ENCODE results near the gene EXOC3L4. TPM values are rescaled to one million over a fixed set of nuclear protein-coding genes. Genes with fewer than 3 reads are reported as not detected.

Gene EXOC3L4
- total RNA-seq, 1 experiment from 2014 or later, result 6.3 TPM

GRCh38 chr14:103133210-103134140 lies 39.0 kb downstream of the EXOC3L4 start:
- Mint-ChIP-seq H3K4me1 (ENCODE audit: low read depth, unreplicated experiment) (peaks cover 6% of the 10 kb centered on the region), H3K27ac (ENCODE audit: unreplicated experiment) (no peak overlapping the region), H3K36me3 (ENCODE audit: insufficient read depth, unreplicated experiment) (no peaks in the 10 kb centered on the region), H3K9me3 (ENCODE audit: unreplicated experiment) (no peaks in the 10 kb centered on the region), H3K4me3 (ENCODE audit: unreplicated experiment) (no peak overlapping the region), H3K27me3 (ENCODE audit: insufficient read depth, unreplicated experiment) (no peaks in the 10 kb centered on the region)
- no peaks in the 10 kb centered on the region for H3K27me3 ChIP-seq (replicated peaks; ENCODE audit: control insufficient read depth, insufficient read depth, low read length)
- H3K36me3 ChIP-seq (ENCODE audit: control insufficient read depth, insufficient read depth, low read length), result no peaks in the 10 kb centered on the region
- TF ChIP-seq CTCF (IDR thresholded peaks at IDR 0.05; ENCODE audit: insufficient read depth in 1 of 2, low read depth in 1 of 2, low read length in 1 of 2, severe bottlenecking in 1 of 2, unreplicated experiment in 1 of 2), result no peak
- H3K4me3 ChIP-seq (ENCODE audit: low read depth, low read length), result no peak overlapping the region
- ChIA-PET POLR2A (no interaction called here), CTCF (no interaction called here)
- intact Hi-C loops (cut with micrococcal nuclease; ENCODE audit: unreplicated experiment), result no loop called here
- H3K9me3 ChIP-seq, result no peaks in the 10 kb centered on the region
- peaks cover 5% of the 10 kb centered on the region; the same call in 1 of the 2 replicates for H3K4me1 ChIP-seq
- no TSS peak for BruUV-seq (replicated peaks)
- no peak for DNase-seq

DNA sequence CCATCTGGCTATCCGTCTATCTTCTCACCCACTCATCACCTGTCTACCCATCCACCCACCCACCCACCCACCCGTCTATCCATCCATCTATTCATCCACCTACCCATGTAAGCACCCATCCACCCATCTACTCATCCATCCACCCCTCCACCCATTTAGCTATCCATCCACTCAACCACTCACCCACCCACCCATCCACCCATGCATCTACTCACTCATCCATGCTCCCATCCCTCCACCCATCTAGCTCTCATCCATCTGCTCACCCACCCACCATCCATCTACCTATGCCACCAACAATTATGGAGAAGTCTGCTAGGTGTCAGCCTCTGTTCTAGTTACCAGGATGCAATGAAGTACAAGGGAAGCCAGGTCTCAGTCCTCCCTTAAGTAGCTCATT lies 39.9 kb downstream of the EXOC3L4 start:
- POLR2A ChIA-PET, result no interaction called here
- Mint-ChIP-seq H3K9me3 (ENCODE audit: unreplicated experiment) (no peaks in the 10 kb centered on the region), H3K36me3 (ENCODE audit: insufficient read depth, unreplicated experiment) (no peaks in the 10 kb centered on the region), H3K4me3 (ENCODE audit: unreplicated experiment) (no peak overlapping the region), H3K27ac (ENCODE audit: unreplicated experiment) (no peak overlapping the region), H3K4me1 (ENCODE audit: low read depth, unreplicated experiment) (peaks cover 6% of the 10 kb centered on the region), H3K27me3 (ENCODE audit: insufficient read depth, unreplicated experiment) (no peaks in the 10 kb centered on the region)
- Histone ChIP-seq H3K27me3 (replicated peaks; ENCODE audit: control insufficient read depth, insufficient read depth, low read length) (no peaks in the 10 kb centered on the region), H3K4me1 (peaks cover 5% of the 10 kb centered on the region; the same call in 1 of the 2 replicates), H3K36me3 (ENCODE audit: control insufficient read depth, insufficient read depth, low read length) (no peaks in the 10 kb centered on the region), H3K4me3 (ENCODE audit: low read depth, low read length) (no peak overlapping the region), H3K9me3 (no peaks in the 10 kb centered on the region)
- DNase-seq, result no peak
- no TSS peak for BruUV-seq (replicated peaks)
- CTCF ChIA-PET, result no interaction called here
- intact Hi-C loops (cut with micrococcal nuclease; ENCODE audit: unreplicated experiment), result no loop called here
- TF ChIP-seq CTCF (IDR thresholded peaks at IDR 0.05; ENCODE audit: insufficient read depth in 1 of 2, low read depth in 1 of 2, low read length in 1 of 2, severe bottlenecking in 1 of 2, unreplicated experiment in 1 of 2), result no peak

DNA sequence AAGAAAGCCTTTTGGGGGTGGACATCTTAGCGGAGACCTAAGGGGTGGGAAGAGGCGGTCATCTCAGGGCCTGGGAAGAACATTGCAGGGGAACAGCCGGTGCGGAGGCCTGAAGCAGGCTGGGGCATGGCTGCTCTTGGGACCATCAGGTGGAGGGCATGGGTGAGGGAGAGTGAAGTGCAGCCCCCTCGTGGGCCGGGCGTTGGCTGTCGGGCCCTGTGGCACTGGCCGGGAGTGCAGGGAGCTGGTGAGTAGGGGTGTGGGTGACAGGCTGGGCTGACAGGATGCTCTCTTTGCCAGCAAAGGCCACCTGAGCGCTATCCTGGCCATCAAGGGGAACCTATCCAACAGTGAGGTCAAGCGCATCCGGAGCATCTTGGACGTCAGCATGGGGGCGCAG lies 40.4 kb downstream of the EXOC3L4 start:
- Histone ChIP-seq H3K27me3 (replicated peaks; ENCODE audit: control insufficient read depth, insufficient read depth, low read length) (no peaks in the 10 kb centered on the region), H3K9me3 (no peaks in the 10 kb centered on the region), H3K36me3 (ENCODE audit: control insufficient read depth, insufficient read depth, low read length) (no peaks in the 10 kb centered on the region), H3K4me1 (peaks cover 5% of the 10 kb centered on the region; the same call in 1 of the 2 replicates), H3K4me3 (ENCODE audit: low read depth, low read length) (no peak overlapping the region)
- Mint-ChIP-seq H3K4me1 (ENCODE audit: low read depth, unreplicated experiment) (peaks cover 6% of the 10 kb centered on the region), H3K4me3 (ENCODE audit: unreplicated experiment) (no peak overlapping the region), H3K36me3 (ENCODE audit: insufficient read depth, unreplicated experiment) (no peaks in the 10 kb centered on the region), H3K27me3 (ENCODE audit: insufficient read depth, unreplicated experiment) (no peaks in the 10 kb centered on the region), H3K9me3 (ENCODE audit: unreplicated experiment) (no peaks in the 10 kb centered on the region), H3K27ac (ENCODE audit: unreplicated experiment) (no peak overlapping the region)
- no peak for TF ChIP-seq CTCF (IDR thresholded peaks at IDR 0.05; ENCODE audit: insufficient read depth in 1 of 2, low read depth in 1 of 2, low read length in 1 of 2, severe bottlenecking in 1 of 2, unreplicated experiment in 1 of 2)
- no TSS peak for BruUV-seq (replicated peaks)
- DNase-seq, result no peak
- ChIA-PET POLR2A (no interaction called here), CTCF (no interaction called here)
- intact Hi-C loops (cut with micrococcal nuclease; ENCODE audit: unreplicated experiment), result no loop called here
